Stimulated activated CD8-positive, alpha-beta memory T cell treated with anti-CD3 and anti-CD28 coated beads, Interleukin-4, amount 100 ng/mL, for 48 hours (primary cell): ENCODE data around the gene HMMR.
"Not testable (repeated sequence)": the region's sequence is repeated elsewhere in the genome, so short reads cannot be mapped to it uniquely, and the experiment has no call there.

ENCODE experiments used
- DNase-seq: peaks from one replicate; pipeline ENCODE4 v3.0.0-alpha.2; 2020

HMMR gene, protein sequence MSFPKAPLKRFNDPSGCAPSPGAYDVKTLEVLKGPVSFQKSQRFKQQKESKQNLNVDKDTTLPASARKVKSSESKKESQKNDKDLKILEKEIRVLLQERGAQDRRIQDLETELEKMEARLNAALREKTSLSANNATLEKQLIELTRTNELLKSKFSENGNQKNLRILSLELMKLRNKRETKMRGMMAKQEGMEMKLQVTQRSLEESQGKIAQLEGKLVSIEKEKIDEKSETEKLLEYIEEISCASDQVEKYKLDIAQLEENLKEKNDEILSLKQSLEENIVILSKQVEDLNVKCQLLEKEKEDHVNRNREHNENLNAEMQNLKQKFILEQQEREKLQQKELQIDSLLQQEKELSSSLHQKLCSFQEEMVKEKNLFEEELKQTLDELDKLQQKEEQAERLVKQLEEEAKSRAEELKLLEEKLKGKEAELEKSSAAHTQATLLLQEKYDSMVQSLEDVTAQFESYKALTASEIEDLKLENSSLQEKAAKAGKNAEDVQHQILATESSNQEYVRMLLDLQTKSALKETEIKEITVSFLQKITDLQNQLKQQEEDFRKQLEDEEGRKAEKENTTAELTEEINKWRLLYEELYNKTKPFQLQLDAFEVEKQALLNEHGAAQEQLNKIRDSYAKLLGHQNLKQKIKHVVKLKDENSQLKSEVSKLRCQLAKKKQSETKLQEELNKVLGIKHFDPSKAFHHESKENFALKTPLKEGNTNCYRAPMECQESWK

DNA sequence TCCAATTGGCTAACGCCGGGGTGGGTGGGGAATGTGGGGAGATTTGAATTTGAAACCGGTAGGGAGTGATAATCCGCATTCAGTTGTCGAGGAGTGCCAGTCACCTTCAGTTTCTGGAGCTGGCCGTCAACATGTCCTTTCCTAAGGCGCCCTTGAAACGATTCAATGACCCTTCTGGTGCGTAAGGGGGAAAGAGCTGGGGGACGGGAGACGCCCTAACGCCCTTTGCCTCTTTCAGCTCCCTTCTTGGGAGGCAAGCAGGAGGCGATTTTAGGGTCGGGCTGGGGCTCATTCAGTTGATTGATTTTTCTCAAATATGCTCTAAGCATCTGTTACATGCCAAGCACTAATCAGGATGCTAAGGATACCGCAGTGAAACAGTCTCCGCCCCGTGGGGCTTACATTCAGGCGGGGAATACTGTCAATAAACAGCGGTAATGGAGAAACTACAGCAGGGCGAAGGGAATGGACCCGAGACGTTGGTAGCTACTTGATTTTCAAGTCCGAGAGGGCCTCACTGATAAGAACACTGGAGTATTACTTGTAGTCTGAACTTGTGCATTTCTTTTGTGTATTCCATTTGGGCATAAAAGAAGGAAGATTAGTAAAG is at the start of gene HMMR:
TSS of gene HMMR (plus strand) at position 71 of the 610 bp plus-strand sequence. CDS start at position 132, 61 bp downstream.
- DNase-seq = no peak

GRCh38 chr5:163415673-163416072 is 44.8 kb upstream of the HMMR start:
- DNase-seq = not testable (repeated sequence)

GRCh38 chr5:163424836-163425235 is 35.6 kb upstream of the HMMR start:
- no peak for DNase-seq

- not testable (repeated sequence) for DNase-seq
Observed at GRCh38 chr5:163426128-163426527, 34.3 kb upstream of the HMMR start.

GRCh38 chr5:163432544-163432943 is 27.9 kb upstream of the HMMR start:
- no peak for DNase-seq

DNA sequence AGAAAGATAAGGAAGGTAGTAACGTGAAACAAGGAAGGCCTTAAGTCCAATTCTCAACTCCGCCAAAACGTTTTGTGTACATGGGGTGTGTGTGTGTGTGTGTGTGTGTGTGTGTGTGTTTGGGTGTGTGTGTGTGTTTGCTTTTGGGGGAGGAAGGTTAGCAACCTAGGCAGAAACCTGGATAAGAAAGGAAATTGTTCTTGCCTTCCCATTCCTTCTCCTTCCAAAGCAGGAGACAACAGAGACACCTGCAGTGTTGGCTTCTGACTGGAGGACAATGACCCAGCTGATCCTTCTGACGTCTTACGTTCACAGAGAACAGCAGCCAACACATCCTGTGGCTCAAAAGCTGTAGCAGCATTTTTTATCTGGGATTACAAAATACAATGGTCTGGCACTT is 27.2 kb upstream of the HMMR start:
- DNase-seq = no peak

DNA sequence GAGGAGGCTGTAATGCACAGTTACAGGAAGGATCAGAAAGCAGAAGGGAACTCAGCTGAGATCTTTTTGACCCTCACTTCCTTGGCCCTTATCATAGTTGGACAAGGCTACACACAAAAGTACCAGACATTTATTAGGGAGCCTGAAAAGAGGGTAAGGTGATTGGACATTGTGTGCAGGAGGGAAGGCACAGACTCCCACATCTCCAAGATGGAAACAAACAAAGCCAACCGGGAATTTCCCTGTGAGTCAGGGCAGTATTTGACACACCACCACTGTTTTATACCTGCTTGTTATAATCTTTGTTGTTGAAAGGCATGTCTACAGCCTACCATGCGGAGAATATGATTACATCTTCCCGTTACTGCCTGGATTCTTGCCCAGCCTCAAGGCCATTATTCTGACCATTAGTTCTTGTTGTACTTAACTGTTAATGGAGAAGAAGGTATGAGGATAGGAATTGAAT is 26.0 kb upstream of the HMMR start:
- no peak for DNase-seq

DNA sequence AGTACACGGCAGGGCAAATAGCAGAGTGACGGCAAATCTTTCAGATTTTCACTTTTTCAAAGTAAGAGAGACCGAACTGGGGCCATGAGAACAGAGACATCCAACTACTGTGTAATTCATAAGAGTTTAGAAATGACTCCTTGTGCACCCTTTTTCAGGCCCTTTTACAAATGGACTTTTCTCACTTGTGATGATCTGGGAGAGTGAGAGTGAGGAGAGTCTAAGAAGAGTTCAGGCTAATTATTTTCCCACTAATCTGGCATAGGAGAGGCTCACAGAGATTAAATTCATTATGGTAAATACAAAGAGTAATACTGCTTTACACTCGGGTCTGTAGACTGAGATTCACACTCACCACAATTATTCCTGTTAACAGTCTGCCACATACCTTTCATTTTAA is 23.9 kb upstream of the HMMR start:
- DNase-seq = no peak

GRCh38 chr5:163437011-163437308 is 23.5 kb upstream of the HMMR start:
- no peak for DNase-seq

DNA sequence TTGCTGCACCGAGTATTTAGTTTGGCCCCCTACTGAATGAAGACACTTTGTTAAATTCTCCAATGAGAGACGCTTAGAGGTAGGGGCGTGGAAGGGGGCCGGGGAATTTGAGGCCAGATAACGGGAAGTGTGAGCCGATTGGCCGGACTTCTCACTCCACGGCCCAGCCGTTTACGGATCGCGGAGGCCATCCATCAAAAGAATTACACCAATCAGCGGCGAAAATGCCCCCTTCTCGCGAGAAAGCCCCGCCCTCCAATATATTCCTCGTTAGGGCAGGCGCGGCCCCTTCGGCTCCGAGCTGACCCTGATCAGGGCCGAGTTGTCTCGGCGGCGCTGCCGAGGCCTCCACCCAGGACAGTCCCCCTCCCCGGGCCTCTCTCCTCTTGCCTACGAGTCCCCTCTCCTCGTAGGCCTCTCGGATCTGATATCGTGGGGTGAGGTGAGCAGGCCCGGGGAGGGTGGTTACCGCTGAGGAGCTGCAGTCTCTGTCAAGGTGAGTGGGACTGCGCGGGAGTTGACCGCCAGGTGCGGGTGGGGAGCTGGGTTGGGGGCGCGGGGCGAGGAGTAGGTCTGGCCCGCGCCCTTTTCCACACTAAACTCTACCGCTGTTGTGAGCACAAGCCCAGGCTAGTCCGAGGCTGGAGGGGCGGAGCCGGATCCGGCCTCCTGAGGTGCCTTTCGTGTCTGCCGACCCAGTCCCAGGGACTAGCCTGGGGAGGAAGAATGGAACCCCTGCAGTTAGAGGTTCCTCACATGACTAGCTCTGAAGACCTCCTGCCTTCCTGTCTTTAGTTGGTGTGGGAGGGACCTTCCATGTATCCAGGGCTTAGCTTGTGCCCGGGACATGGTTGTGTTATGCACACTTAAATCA is 22.9 kb upstream of the HMMR start, which contains the start of gene CCNG1:
TSS of gene CCNG1 (plus strand) at position 287 of the 874 bp plus-strand sequence. CDS start 1,662 bp downstream, outside the sequence.
- peak; percentile 89 for DNase-seq

GRCh38 chr5:163439092-163439425 is 21.4 kb upstream of the HMMR start:
- DNase-seq = no peak

DNA sequence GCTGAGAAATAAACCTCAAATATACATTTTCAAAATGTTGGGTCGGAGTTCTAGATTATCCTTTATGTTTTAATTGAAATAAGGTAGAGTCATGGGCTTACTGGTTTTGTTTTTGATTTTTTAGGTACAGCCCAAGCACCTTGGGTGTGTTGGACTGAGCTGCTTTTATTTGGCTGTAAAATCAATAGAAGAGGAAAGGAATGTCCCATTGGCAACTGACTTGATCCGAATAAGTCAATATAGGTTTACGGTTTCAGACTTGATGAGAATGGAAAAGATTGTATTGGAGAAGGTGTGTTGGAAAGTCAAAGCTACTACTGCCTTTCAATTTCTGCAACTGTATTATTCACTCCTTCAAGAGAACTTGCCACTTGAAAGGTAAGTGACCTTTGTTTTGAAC is 19.5 kb upstream of the HMMR start:
- no peak for DNase-seq

- no peak for DNase-seq
Observed at GRCh38 chr5:163444526-163444925, 15.9 kb upstream of the HMMR start.

GRCh38 chr5:163445345-163445744 is 15.1 kb upstream of the HMMR start:
- DNase-seq = no peak

- no peak for DNase-seq
Observed at GRCh38 chr5:163447191-163447590, 13.2 kb upstream of the HMMR start.

DNA sequence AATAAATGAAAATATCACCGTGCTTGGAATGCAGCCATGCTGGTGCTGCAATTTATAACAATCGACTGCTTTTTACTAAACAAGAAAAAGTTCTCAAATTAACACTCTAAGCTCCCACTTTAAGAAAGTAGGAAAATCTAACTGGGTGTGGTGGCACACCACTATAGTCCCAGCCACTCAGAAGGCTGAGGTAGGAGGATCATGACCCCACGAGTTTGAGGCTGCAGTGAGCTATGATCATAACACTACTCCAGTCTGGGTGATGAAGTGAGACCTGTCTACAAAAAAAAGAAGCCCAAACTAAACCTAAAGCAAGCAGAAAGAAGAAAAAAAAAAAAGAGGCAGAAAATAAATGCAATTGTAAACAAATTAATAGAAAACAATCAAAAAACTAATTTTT is 12.6 kb upstream of the HMMR start:
- DNase-seq = no peak

GRCh38 chr5:163448491-163448890 is 11.9 kb upstream of the HMMR start:
- DNase-seq = no peak

GRCh38 chr5:163451489-163451888 is 8.9 kb upstream of the HMMR start:
- DNase-seq = no peak

- no peak for DNase-seq
Observed at GRCh38 chr5:163453705-163454104, 6.7 kb upstream of the HMMR start.

GRCh38 chr5:163455406-163455805 is 5.0 kb upstream of the HMMR start:
- not testable (repeated sequence) for DNase-seq

DNA sequence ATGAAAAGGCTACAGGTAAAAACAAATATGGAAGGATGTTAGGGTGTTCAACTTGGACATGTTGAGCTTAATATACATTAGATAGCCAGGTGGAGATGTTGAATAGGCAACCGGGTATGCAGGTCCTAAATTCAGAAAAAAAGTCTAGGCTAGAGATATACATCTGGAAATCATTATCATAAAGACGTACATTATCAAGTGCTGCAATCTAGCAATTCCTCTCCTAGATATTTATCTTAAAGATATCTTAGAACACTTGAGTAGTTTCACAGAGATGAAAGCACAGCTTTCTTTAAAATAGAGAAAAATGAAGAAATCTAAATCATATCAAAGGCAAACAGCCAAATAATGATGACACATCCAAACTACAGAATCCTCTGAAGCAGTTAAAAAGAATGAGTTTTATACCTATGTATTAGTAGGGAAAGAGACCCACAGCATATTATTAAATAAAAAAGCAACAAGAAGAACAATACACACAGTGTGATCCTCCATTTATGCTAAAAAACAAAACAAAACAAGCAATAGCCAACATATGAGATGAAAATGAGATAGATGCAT is 4.3 kb upstream of the HMMR start:
- no peak for DNase-seq

GRCh38 chr5:163456840-163457239 is 3.6 kb upstream of the HMMR start:
- DNase-seq = no peak
